Progenitor cell of endocrine pancreas (in vitro differentiated cells): ENCODE data around the gene MEPCE. TPM values are rescaled to one million over a fixed set of nuclear protein-coding genes. Genes with fewer than 3 reads are reported as not detected.
A peak's percentile ranks its signal among the peaks of the same experiment; 100 is the strongest.

Source experiments
- DNase-seq: peaks from one replicate; pipeline ENCODE4 v3.0.0; 2021; ENCODE audit warnings: low spot score; ENCODE audit not compliant: unreplicated experiment
- H3K27ac Mint-ChIP-seq: 2 replicates; pipeline ENCODE4 v1.8.0; 2021; ENCODE audit warnings: mild to moderate bottlenecking, moderate library complexity, mixed read lengths
- H3K27me3 Mint-ChIP-seq: 2 replicates; pipeline ENCODE4 v1.8.0; 2021; ENCODE audit warnings: mixed read lengths
- H3K36me3 Mint-ChIP-seq: 2 replicates; pipeline ENCODE4 v1.8.0; 2022; ENCODE audit warnings: mixed read lengths; ENCODE audit not compliant: insufficient read depth
- H3K4me1 Mint-ChIP-seq: 2 replicates; pipeline ENCODE4 v1.8.0; 2021; ENCODE audit warnings: low read depth, mixed read lengths
- H3K4me3 Mint-ChIP-seq: 2 replicates; pipeline ENCODE4 v1.8.0; 2021; ENCODE audit warnings: low read depth, mild to moderate bottlenecking, moderate library complexity, mixed read lengths
- H3K9me3 Mint-ChIP-seq: 2 replicates; pipeline ENCODE4 v1.8.0; 2021; ENCODE audit warnings: low read depth, mixed read lengths
- CTCF ChIP-seq: fragments of 200-600 bp; sonication (generic); IDR thresholded peaks from one replicate; pipeline ENCODE4 v1.5.0; 2021; ENCODE audit warnings: antibody characterized with exemption, mild to moderate bottlenecking; ENCODE audit not compliant: unreplicated experiment
- total RNA-seq: library from RNA; stranded (reverse); gene quantifications from 2 replicates; pipeline ENCODE4 v1.2.1, GENCODE V29; 2021

MEPCE gene
- total RNA-seq, 1 donor from 2014 or later = 35.4 TPM

DNA sequence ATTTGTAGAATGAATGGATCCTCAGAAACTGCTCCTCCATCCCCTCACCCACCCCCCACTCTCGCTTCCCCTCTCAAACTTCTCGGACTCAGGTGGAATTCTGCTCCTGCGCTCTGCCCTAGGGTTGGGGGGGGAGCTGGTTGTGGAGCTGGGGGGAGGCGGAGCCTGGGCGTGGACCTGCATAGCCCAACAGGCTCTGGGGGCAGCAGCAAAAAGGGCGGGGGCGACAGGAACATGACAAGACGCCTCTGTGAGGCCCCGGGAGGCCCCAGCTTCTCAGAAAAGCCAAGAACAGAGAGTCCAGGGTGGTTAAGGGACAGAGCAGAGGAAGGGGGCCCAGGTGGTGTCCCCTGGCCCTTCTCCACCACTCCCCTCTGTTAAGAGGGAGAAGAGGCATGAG lies 45.9 kb downstream of the MEPCE start:
- H3K27ac Mint-ChIP-seq = no peak overlapping the region
- no peaks in the 10 kb centered on the region for H3K9me3 Mint-ChIP-seq
- no peaks in the 10 kb centered on the region for H3K27me3 Mint-ChIP-seq
- H3K36me3 Mint-ChIP-seq = no peaks in the 10 kb centered on the region
- TF ChIP-seq CTCF = no peak
- H3K4me3 Mint-ChIP-seq = peak overlapping the region; percentile 31
- peaks cover 9% of the 10 kb centered on the region for H3K4me1 Mint-ChIP-seq
- no peak for DNase-seq

- Mint-ChIP-seq H3K27me3 (no peaks in the 10 kb centered on the region), H3K36me3 (no peaks in the 10 kb centered on the region), H3K4me1 (peaks cover 9% of the 10 kb centered on the region)
Measured at GRCh38 chr7:100476101-100476780, 46.6 kb downstream of the MEPCE start.

GRCh38 chr7:100476903-100477870 lies 47.6 kb downstream of the MEPCE start:
- TF ChIP-seq CTCF = no peak
- peak overlapping the region; percentile 7 for H3K27ac Mint-ChIP-seq
- DNase-seq = no peak
- H3K27me3 Mint-ChIP-seq = no peaks in the 10 kb centered on the region
- H3K9me3 Mint-ChIP-seq = no peaks in the 10 kb centered on the region
- H3K36me3 Mint-ChIP-seq = no peaks in the 10 kb centered on the region
- peak overlapping the region; percentile 49 for H3K4me3 Mint-ChIP-seq
- H3K4me1 Mint-ChIP-seq = peaks cover 9% of the 10 kb centered on the region

More at GRCh38 chr7:100476101-100476780, 46.6 kb downstream of the MEPCE start:
- Mint-ChIP-seq H3K9me3 (no peaks in the 10 kb centered on the region), H3K4me3 (no peak overlapping the region), H3K27ac (no peak overlapping the region)
- TF ChIP-seq CTCF = no peak
- no peak for DNase-seq

DNA sequence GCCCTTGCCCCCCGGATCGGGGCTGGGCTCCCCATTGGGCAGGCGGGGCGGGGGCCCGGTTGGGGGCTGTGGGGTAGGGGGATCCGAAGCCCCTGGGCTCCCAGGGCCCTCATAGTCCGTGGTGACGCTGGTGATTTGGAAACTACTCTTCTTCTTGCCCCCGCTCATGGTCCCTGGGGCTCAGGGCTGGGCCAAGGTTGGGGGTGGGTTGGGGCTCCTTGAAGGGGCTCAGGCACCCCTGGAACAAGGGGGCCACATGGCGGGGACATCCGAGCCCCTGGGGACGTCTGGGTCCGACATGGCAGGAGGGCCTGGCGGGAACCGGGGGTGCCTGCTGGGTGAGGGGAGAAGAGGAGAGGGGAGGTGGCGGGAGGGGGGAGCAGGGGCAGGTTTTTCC lies 48.2 kb downstream of the MEPCE start:
- peaks cover 10% of the 10 kb centered on the region for H3K4me1 Mint-ChIP-seq
- H3K27ac Mint-ChIP-seq = no peak overlapping the region
- no peak for DNase-seq
- H3K36me3 Mint-ChIP-seq = no peaks in the 10 kb centered on the region
- H3K4me3 Mint-ChIP-seq = peak overlapping the region; percentile 80
- H3K27me3 Mint-ChIP-seq = no peaks in the 10 kb centered on the region
- TF ChIP-seq CTCF = no peak
- H3K9me3 Mint-ChIP-seq = no peaks in the 10 kb centered on the region

DNA sequence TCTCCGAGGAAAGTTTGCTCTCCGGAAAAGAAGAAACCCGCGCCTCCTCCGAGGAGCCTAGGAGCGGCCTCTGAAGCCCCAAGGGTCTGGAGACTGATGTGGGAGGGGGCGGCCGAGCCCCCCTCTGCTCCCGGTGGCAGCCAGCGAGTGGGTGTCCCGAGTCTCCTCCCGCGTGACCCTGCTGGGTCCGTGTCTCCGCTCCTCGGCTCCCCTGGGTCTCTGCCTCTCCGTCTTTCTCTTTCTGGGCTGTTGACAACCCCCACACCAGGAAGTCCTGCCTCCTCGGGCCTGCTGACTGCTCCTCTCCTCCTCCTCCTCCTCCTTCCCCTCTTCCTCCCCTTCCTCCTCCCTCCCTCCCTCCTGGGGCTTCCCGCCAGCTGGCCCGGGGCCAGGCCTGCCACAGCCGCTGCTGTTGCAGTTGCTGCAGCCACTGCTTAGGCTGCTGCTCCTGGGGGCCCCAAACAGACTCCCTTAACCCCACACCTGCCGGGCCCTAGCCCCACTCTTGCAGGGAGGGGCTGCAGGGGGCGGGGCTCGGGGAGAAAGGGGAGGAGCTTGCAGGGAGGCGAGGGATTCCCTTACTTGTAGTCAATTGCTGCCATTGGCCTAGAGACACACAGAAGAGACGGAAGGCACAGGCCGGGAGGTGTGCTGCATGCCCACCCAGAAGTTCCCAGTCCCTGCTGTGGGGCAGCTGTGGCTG lies 49.5 kb downstream of the MEPCE start, which contains the start of gene TSC22D4:
Gene TSC22D4 (minus strand): TSS at position 257 of the 703 bp plus-strand sequence. CDS start 1,176 bp downstream, outside the sequence.
- peaks cover 10% of the 10 kb centered on the region for H3K4me1 Mint-ChIP-seq
- peak; percentile 75 for DNase-seq
- peak within 1 kb of the TSS; percentile 80 for H3K4me3 Mint-ChIP-seq
- H3K9me3 Mint-ChIP-seq = no peaks in the 10 kb centered on the region
- TF ChIP-seq CTCF = no peak
- no peaks in the 10 kb centered on the region for H3K36me3 Mint-ChIP-seq
- no peaks in the 10 kb centered on the region for H3K27me3 Mint-ChIP-seq
- peak within 1 kb of the TSS; percentile 79 for H3K27ac Mint-ChIP-seq
